ENCODE data around the gene NUBPL. TPM values are rescaled to one million over a fixed set of nuclear protein-coding genes. Genes with fewer than 3 reads are reported as not detected.

The NUBPL gene
- total and polyA plus RNA-seq, 2 donors from 2014 or later = 11.2 to 16.2 TPM

- H3K27me3 ChIP-seq (ENCODE audit: control insufficient read depth, insufficient read depth, low read length) = no peaks in the 10 kb centered on the region
- FAIRE-seq = no peak
- no peak for DNase-seq
- TF ChIP-seq CTCF (IDR thresholded peaks at IDR 0.05; ENCODE audit: borderline replicate concordance, extremely low read depth, insufficient read depth) = no peak
- intact Hi-C loops (cut with DNase I) = no loop called here
- no peaks in the 10 kb centered on the region for H3K36me3 ChIP-seq (ENCODE audit: control insufficient read depth in 2 of 3, insufficient read depth in 3 of 3, low read length in 3 of 3)
- H3K9me3 ChIP-seq (ENCODE audit: control insufficient read depth in 2 of 3, insufficient read depth in 1 of 3, low read length in 3 of 3) = no peaks in the 10 kb centered on the region
- no peak overlapping the region for H3K27ac ChIP-seq (ENCODE audit: low read depth in 2 of 2, low read length in 2 of 2)
- no peaks in the 10 kb centered on the region for H3K4me1 ChIP-seq (ENCODE audit: control insufficient read depth in 2 of 3, insufficient read depth in 2 of 3, low read depth in 1 of 3, low read length in 3 of 3)
- H3K9ac ChIP-seq (ENCODE audit: low read length in 3 of 3) = no peak overlapping the region
- H3K4me3 ChIP-seq (ENCODE audit: low read length in 3 of 3) = no peak overlapping the region
Measured at GRCh38 chr14:31529053-31529452, 32.2 kb upstream of the NUBPL start.

DNA sequence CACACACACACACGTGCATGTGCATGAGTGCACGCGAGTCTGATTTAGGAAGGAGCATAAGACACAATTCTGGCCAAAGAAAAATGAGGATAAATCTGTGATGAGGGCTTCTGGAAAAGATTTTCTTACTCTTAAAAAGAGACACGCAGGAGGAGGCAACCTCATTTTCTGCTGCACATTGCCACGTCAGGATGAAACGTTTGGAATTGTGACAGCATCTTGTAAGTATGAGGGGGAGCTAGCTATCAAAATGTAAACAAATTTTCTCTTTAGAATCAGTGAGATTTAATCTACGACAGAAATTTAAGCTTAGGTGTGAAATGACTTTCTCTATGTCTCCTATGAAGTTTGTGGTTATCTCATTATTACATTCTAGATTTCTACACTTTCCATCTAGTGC is 31.1 kb upstream of the NUBPL start:
- no peak overlapping the region for H3K9ac ChIP-seq (ENCODE audit: low read length in 3 of 3)
- H3K4me3 ChIP-seq (ENCODE audit: low read length in 3 of 3) = no peak overlapping the region
- FAIRE-seq = no peak
- intact Hi-C loops (cut with DNase I) = no loop called here
- H3K27ac ChIP-seq (ENCODE audit: low read depth in 2 of 2, low read length in 2 of 2) = no peak overlapping the region
- no peaks in the 10 kb centered on the region for H3K4me1 ChIP-seq (ENCODE audit: control insufficient read depth in 2 of 3, insufficient read depth in 2 of 3, low read depth in 1 of 3, low read length in 3 of 3)
- no peaks in the 10 kb centered on the region for H3K9me3 ChIP-seq (ENCODE audit: control insufficient read depth in 2 of 3, insufficient read depth in 1 of 3, low read length in 3 of 3)
- no peaks in the 10 kb centered on the region for H3K36me3 ChIP-seq (ENCODE audit: control insufficient read depth in 2 of 3, insufficient read depth in 3 of 3, low read length in 3 of 3)
- TF ChIP-seq CTCF (IDR thresholded peaks at IDR 0.05; ENCODE audit: borderline replicate concordance, extremely low read depth, insufficient read depth) = no peak
- DNase-seq = no peak
- H3K27me3 ChIP-seq (ENCODE audit: control insufficient read depth, insufficient read depth, low read length) = no peaks in the 10 kb centered on the region

GRCh38 chr14:31536201-31536960 is 24.8 kb upstream of the NUBPL start:
- no peak for TF ChIP-seq CTCF (IDR thresholded peaks at IDR 0.05; ENCODE audit: borderline replicate concordance, extremely low read depth, insufficient read depth)
- no peak overlapping the region for H3K27ac ChIP-seq (ENCODE audit: low read depth in 2 of 2, low read length in 2 of 2)
- no peak for FAIRE-seq
- intact Hi-C loops (cut with DNase I) = no loop called here
- no peak overlapping the region for H3K9ac ChIP-seq (ENCODE audit: low read length in 3 of 3)
- H3K36me3 ChIP-seq (ENCODE audit: control insufficient read depth in 2 of 3, insufficient read depth in 3 of 3, low read length in 3 of 3) = no peaks in the 10 kb centered on the region
- DNase-seq = no peak
- H3K4me3 ChIP-seq (ENCODE audit: low read length in 3 of 3) = no peak overlapping the region
- no peaks in the 10 kb centered on the region for H3K4me1 ChIP-seq (ENCODE audit: control insufficient read depth in 2 of 3, insufficient read depth in 2 of 3, low read depth in 1 of 3, low read length in 3 of 3)
- no peaks in the 10 kb centered on the region for H3K27me3 ChIP-seq (ENCODE audit: control insufficient read depth, insufficient read depth, low read length)
- no peaks in the 10 kb centered on the region for H3K9me3 ChIP-seq (ENCODE audit: control insufficient read depth in 2 of 3, insufficient read depth in 1 of 3, low read length in 3 of 3)

DNA sequence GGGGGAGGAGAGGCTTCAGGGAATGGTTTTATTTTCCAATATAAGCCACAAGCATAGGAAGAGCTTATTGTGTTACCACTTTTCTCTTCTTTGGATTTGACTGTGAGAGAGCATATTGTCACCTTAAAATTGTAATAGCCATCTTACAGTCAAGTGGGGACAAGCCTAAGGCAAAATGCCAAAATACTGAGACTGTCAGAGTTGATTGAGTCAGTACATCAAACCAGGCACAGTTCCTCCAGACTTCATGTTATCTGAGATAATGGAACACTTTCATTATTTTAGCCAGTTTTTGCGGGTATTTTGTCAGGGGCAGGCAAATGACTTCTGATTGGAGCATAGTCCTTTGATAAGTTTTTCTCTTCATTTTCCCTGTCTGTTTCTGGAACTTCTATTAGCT is 19.5 kb upstream of the NUBPL start:
- intact Hi-C loops (cut with DNase I) = no loop called here
- H3K9ac ChIP-seq (ENCODE audit: low read length in 3 of 3) = no peak overlapping the region

More for the DNA sequence above, 19.5 kb upstream of the NUBPL start:
- FAIRE-seq (no peak), DNase-seq (no peak)
- no peak for TF ChIP-seq CTCF (IDR thresholded peaks at IDR 0.05; ENCODE audit: borderline replicate concordance, extremely low read depth, insufficient read depth)
- Histone ChIP-seq H3K27ac (ENCODE audit: low read depth in 2 of 2, low read length in 2 of 2) (no peak overlapping the region), H3K4me3 (ENCODE audit: low read length in 3 of 3) (no peak overlapping the region), H3K27me3 (ENCODE audit: control insufficient read depth, insufficient read depth, low read length) (no peaks in the 10 kb centered on the region), H3K4me1 (ENCODE audit: control insufficient read depth in 2 of 3, insufficient read depth in 2 of 3, low read depth in 1 of 3, low read length in 3 of 3) (no peaks in the 10 kb centered on the region), H3K9me3 (ENCODE audit: control insufficient read depth in 2 of 3, insufficient read depth in 1 of 3, low read length in 3 of 3) (no peaks in the 10 kb centered on the region), H3K36me3 (ENCODE audit: control insufficient read depth in 2 of 3, insufficient read depth in 3 of 3, low read length in 3 of 3) (no peaks in the 10 kb centered on the region)

Measured in kidney (tissue), 14 donors.